T1000 (cell line): ENCODE measurements around the gene ARMS2.

ENCODE experiments used
- DNase-seq: peaks from one replicate; lab custom pipeline; 2025; ENCODE audit warnings: mixed read lengths; lab: John Stamatoyannopoulos, UW

The ARMS2 gene

GRCh38 chr10:122471531-122472177, 17.2 kb downstream of the ARMS2 start:
- no peak for DNase-seq

- DNase-seq: no peak
Observed at GRCh38 chr10:122473116-122473515, 18.7 kb downstream of the ARMS2 start.

DNA sequence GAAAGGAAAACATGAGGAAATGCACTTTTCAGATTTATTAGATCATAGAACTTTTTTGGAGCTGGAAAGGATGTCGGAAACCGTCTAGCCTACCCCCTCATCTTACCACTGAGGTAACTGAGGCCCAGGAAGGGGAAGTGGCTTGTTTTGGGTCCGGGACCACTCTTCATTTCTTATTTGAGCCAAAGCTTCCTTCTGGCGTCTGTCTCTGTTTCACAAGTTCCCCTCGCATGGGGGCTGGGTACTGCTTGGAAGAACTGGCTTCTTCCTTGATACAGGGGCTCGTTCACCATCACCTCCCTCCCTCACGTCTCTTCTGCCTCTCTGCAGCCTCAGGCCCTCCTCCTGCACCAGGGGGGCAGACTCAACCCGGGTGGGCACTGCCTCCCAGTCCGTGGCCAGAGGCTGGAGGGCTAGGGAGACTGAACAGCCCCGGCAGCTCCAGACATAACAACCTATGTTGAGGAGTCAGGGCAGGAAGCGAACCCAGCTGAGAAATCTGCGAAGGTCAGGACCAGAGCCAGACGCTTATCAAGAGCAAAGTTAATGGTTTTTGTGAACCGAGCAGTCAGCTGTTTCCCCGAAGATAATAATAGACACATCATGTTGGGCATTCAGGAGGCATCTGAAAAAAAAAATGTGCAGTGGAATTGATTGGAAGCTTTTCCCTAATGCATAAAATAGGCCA, 19.8 kb downstream of the ARMS2 start:
- no peak for DNase-seq

DNA sequence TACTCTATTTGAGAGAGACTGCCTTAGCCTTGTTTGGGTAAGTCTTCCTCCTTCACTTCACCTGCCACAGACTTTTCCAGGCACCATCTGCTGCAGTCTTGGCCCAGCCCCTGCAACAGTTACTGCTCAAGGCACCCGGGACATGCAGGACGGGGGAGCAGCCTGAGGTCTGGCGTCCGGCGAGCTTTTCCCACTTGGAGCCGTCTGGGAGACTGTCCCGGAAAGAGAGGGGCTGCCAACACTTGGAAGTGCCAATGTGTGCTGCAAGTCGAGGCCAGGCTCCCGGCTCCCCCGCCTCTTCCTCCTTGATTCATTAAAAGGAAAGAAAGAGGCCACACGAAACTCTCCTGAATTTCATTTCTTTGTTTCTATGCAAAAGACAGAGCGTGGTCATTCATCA, 20.6 kb downstream of the ARMS2 start:
- no peak for DNase-seq

DNA sequence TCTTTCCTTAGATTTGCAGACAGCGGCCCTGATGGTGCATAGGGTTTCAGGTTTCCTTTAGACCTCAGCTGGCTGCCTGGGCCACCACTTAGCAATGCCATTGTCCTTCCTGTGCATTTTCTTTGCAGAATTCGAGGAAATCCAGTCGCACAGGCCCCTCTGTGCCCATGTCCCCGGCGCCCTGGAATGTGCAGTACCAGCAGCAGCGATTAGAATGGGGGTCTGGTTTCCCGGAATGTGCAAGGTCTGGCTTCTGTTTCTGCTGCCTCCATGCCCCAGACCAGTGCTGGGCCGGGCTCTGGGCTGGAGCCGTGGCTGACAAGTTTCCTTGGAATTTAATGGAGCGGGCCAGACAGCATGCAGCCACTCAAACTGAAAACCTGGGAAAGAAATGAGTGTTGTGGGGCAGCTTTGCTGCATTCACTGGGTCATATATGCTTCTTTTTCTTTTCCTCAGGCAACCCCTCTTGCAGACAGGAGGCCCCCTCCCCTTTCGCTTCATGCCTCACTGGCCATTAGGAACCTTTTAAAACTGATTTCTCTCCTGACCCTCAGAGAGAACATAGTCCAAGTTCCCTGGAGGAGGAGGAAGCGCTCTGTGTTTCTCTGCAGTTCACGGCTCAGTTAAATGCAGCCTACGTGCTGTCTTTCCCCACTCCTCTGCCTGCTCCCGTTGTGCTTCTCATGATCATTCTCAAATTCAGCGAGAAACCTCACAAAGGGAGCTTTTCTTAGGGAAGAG, 21.3 kb downstream of the ARMS2 start:
- no peak for DNase-seq

- DNase-seq: no peak
Observed at GRCh38 chr10:122476333-122476695, 21.9 kb downstream of the ARMS2 start.

- DNase-seq: no peak
Observed at GRCh38 chr10:122477436-122477835, 23.0 kb downstream of the ARMS2 start.

GRCh38 chr10:122478971-122479370, 24.5 kb downstream of the ARMS2 start:
- no peak for DNase-seq

GRCh38 chr10:122480146-122480833, 25.8 kb downstream of the ARMS2 start:
- no peak for DNase-seq

GRCh38 chr10:122481296-122482056, 27.0 kb downstream of the ARMS2 start:
- no peak for DNase-seq

- no peak for DNase-seq
Observed at GRCh38 chr10:122484276-122485060, 30.0 kb downstream of the ARMS2 start.

DNA sequence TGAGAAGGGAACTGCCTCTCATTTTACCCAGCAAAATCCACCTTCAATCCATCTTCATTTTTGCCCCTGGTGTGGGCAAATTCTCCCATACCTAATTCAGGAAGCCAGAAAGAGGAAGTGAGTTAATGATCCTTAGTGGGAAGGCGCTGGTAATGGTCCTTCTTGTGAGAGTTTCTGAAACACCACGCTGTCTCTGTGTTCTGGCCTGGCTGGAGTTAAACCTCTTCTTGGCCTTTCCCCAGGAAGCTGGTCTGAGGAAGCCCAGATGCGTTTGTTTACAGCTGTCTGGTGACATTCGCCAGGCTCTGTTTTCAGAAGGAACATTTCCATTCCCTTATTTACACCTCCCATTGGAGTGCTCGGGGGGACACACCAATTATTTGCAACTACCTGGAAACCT, 31.2 kb downstream of the ARMS2 start:
- DNase-seq: no peak

GRCh38 chr10:122486406-122487080, 32.1 kb downstream of the ARMS2 start:
- no peak for DNase-seq

DNA sequence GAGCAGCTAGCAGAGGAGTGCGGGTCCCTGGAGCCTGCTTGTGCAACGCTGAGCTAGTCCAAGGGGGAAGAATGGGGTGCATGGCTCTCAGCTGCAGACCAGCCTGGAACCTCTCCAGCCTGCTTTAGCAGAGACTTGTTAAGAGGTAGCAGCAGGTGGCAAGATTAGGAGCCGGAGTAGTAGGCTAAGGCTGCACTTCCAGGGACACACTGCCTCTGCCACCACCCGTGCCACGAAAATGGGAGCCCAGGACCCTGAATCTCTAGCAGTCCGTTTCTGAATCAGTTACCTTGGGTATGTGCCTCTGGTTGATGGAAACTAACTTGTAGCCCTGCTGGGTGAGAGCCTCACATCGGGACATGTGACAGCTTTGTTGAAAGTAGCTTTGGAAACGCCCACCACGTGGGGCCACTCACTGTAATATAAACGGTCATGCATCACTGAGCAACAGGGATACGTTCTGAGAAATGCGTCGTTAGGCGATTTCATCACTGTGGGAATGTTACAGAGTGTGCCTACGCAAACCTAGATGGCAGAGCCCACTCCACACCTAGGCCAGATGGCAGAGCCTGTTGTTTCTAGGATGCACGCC, 32.8 kb downstream of the ARMS2 start:
- DNase-seq: no peak

DNA sequence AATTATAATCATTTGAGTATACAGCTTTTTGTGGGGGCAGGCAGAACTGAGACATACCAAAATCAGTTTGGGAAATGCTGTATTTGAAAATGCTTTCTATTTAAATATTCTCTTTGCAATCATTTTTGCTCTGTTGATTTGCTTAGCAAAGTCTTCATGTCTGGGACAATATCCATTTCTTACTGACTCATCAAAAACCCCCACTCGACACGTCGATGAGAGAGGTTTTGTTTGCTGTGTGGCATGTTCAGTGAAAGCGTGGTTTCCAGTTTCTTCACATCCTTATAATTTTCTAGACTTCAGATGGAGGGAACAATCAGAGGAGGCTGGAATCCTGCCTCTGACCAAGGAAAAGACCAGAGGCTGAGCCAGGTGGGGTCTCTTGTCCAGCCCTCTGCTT, 35.8 kb downstream of the ARMS2 start:
- DNase-seq: no peak

DNA sequence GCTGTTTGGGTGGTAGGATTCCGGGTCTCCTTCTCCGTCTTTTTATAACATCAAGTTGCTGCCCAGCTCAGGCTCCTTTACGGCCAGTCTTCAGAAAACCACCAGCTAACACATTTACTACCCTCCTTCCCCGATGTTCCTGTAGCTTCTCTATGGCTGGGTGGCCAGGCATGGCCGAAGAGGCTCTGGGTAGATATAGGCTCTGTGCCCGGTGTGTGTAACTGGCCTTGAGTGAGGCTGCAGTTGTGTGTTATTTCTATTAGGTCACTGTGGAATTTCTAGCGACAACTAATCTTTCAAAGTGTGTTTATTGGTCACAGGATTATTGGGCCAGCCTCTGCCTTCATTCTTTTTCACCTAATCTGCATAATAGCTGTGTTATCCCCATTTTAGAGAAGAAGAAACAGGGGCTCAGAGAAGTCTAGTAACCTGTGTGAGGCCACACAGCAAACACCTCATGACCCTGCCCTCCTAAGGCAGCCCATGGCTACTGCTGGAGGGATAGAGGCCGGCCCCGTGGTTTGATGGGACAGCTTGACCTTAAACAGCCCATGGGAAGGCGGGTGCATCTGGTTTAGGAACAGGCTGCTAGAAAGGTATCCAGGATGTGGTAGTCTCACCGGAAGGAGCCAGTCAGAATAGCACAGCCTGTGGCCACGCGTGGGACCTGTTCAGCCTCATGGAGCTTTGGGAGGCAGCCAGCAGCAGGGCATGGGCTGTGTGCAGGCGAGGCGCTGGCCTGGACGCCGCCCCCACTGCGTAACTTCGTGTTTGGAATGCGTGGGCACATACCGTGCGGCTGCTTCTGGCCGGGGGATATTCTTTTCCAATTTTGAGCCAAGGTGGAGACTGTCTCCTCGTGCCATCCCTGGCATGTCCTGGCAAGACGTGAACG, 36.6 kb downstream of the ARMS2 start:
- DNase-seq: no peak

- DNase-seq: no peak
Observed at GRCh38 chr10:122492006-122492405, 37.6 kb downstream of the ARMS2 start.

- no peak for DNase-seq
Observed at GRCh38 chr10:122492999-122493481, 38.6 kb downstream of the ARMS2 start.

GRCh38 chr10:122493761-122494160, 39.3 kb downstream of the ARMS2 start:
- no peak for DNase-seq
